ENCODE results near the gene ALS2. TPM values are rescaled to one million over a fixed set of nuclear protein-coding genes. Genes with fewer than 3 reads are reported as not detected.

Gene ALS2
- total RNA-seq, 1 donor from 2014 or later, result 42.0 TPM

GRCh38 chr2:201790989-201791388 lies 10.3 kb upstream of the ALS2 start:
- Histone ChIP-seq H3K27ac (replicated peaks) (no peak overlapping the region), H3K4me3 (no peak overlapping the region), H3K27me3 (ENCODE audit: low read depth) (no peaks in the 10 kb centered on the region), H3K36me3 (no peaks in the 10 kb centered on the region), H3K4me1 (no peaks in the 10 kb centered on the region), H3K9me3 (replicated peaks) (no peaks in the 10 kb centered on the region)
- intact Hi-C loops (cut with micrococcal nuclease), result no loop called here
- TF ChIP-seq, protein P1, sequence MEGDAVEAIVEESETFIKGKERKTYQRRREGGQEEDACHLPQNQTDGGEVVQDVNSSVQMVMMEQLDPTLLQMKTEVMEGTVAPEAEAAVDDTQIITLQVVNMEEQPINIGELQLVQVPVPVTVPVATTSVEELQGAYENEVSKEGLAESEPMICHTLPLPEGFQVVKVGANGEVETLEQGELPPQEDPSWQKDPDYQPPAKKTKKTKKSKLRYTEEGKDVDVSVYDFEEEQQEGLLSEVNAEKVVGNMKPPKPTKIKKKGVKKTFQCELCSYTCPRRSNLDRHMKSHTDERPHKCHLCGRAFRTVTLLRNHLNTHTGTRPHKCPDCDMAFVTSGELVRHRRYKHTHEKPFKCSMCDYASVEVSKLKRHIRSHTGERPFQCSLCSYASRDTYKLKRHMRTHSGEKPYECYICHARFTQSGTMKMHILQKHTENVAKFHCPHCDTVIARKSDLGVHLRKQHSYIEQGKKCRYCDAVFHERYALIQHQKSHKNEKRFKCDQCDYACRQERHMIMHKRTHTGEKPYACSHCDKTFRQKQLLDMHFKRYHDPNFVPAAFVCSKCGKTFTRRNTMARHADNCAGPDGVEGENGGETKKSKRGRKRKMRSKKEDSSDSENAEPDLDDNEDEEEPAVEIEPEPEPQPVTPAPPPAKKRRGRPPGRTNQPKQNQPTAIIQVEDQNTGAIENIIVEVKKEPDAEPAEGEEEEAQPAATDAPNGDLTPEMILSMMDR (IDR thresholded peaks at IDR 0.05; ENCODE audit: borderline replicate concordance), result no peak
- DNase-seq, result no peak

DNA sequence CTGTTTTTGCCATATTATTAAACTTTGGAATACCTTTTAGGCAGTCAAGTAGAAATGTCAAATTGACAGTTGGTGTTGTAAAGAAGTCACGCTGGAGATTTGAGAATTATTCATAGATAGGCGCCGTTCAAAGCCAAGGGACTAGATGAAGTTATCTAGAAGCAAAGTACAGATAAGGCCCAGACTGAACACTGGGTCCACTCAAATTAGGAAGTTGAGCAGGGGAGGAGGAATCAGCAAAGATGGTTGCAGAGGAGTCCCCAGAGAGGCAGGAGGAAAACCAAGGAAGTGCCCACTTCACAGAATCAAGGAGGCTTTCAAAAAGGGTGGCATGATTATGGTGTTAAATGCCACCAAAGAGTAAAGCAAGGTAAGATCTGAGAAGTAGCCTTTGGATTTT lies 9.6 kb upstream of the ALS2 start:
- TF ChIP-seq, protein P1 (IDR thresholded peaks at IDR 0.05; ENCODE audit: borderline replicate concordance), result no peak
- no peak overlapping the region for H3K27ac ChIP-seq (replicated peaks)
- intact Hi-C loops (cut with micrococcal nuclease), result no loop called here

DNA sequence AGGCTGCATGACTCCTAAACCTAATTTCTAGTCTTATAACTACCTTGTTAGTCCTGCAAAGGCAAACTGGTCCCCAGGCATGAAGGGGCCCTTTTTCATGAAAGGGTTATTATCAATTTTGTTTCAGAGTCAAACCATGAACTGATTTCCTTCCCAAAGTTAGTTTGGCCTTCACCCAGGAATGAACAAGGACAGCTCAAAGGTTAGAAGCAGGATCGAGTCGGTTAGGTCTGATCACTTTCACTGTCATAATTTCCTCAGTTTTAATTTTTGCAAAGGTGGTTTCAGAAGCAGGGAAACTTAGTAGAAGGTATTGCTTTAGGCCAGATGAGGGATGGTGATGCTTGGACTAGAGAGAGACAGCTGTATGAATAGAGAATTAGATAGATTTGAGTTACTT lies 8.7 kb upstream of the ALS2 start:
- TF ChIP-seq, protein P1 (IDR thresholded peaks at IDR 0.05; ENCODE audit: borderline replicate concordance), result no peak
- no peaks in the 10 kb centered on the region for H3K9me3 ChIP-seq (replicated peaks)
- no peaks in the 10 kb centered on the region for H3K36me3 ChIP-seq
- H3K27me3 ChIP-seq (ENCODE audit: low read depth), result no peaks in the 10 kb centered on the region
- intact Hi-C loops (cut with micrococcal nuclease), result no loop called here
- no peak for DNase-seq
- no peak overlapping the region for H3K4me3 ChIP-seq
- H3K27ac ChIP-seq (replicated peaks), result no peak overlapping the region
- H3K4me1 ChIP-seq, result no peaks in the 10 kb centered on the region

More for the DNA sequence above, 9.6 kb upstream of the ALS2 start:
- Histone ChIP-seq H3K36me3 (no peaks in the 10 kb centered on the region), H3K9me3 (replicated peaks) (no peaks in the 10 kb centered on the region), H3K27me3 (ENCODE audit: low read depth) (no peaks in the 10 kb centered on the region), H3K4me3 (no peak overlapping the region), H3K4me1 (no peaks in the 10 kb centered on the region)
- no peak for DNase-seq

DNA sequence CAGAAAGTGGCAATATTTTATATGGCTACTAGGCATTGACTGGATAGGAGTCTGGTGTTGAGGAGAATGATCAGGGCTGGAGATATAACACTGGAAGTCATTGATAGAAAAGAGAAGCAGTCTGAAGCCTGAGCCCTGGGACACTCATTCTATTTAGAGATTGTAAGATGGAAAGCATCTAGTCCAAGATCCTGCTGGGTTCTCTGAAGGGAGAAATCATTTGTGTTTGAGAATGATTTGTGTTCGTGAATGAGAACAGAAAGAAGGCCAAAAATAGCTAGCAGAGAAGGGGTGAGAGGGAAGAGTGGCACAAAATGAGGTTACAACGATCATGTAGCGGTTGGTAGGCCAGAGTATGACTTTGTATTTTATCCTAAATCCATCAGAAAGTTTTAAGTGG lies 7.6 kb upstream of the ALS2 start:
- TF ChIP-seq, protein P1 (IDR thresholded peaks at IDR 0.05; ENCODE audit: borderline replicate concordance), result no peak
- no peak overlapping the region for H3K4me3 ChIP-seq
- no peaks in the 10 kb centered on the region for H3K9me3 ChIP-seq (replicated peaks)
- DNase-seq, result no peak
- intact Hi-C loops (cut with micrococcal nuclease), result no loop called here
- H3K36me3 ChIP-seq, result no peaks in the 10 kb centered on the region
- H3K4me1 ChIP-seq, result no peaks in the 10 kb centered on the region
- no peak overlapping the region for H3K27ac ChIP-seq (replicated peaks)
- no peaks in the 10 kb centered on the region for H3K27me3 ChIP-seq (ENCODE audit: low read depth)

GRCh38 chr2:201786471-201786870 lies 5.7 kb upstream of the ALS2 start:
- H3K9me3 ChIP-seq (replicated peaks), result no peaks in the 10 kb centered on the region
- intact Hi-C loops (cut with micrococcal nuclease), result no loop called here
- H3K36me3 ChIP-seq, result no peaks in the 10 kb centered on the region
- TF ChIP-seq, protein P1 (IDR thresholded peaks at IDR 0.05; ENCODE audit: borderline replicate concordance), result no peak
- H3K4me3 ChIP-seq, result no peak overlapping the region
- DNase-seq, result no peak
- no peak overlapping the region for H3K27ac ChIP-seq (replicated peaks)
- no peaks in the 10 kb centered on the region for H3K27me3 ChIP-seq (ENCODE audit: low read depth)
- H3K4me1 ChIP-seq, result peaks cover 2% of the 10 kb centered on the region

DNA sequence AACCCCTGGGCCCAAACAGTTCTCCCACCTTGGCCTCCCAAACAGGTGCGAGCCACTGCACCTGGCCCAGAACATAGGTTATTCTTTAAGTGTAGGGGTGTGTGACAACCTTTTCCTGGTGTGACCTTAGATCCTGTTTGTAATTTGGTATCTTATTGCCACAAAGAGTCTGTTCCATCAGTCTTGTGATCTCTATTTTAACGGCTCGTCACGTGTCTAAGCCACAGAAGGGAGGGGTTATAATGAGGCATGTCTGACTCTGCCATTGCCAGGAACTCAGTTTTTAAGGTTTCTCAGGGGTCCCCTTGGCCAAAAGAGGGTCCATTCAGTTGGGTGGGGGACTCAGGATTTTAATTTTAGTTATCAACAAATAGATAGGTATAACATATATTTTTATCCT lies 4.4 kb upstream of the ALS2 start:
- no peak for DNase-seq
- no peaks in the 10 kb centered on the region for H3K9me3 ChIP-seq (replicated peaks)
- no peaks in the 10 kb centered on the region for H3K27me3 ChIP-seq (ENCODE audit: low read depth)
- intact Hi-C loops (cut with micrococcal nuclease), result no loop called here
- H3K4me3 ChIP-seq, result no peak overlapping the region
- TF ChIP-seq, protein P1 (IDR thresholded peaks at IDR 0.05; ENCODE audit: borderline replicate concordance), result no peak
- H3K4me1 ChIP-seq, result peaks cover 13% of the 10 kb centered on the region
- no peak overlapping the region for H3K27ac ChIP-seq (replicated peaks)
- no peaks in the 10 kb centered on the region for H3K36me3 ChIP-seq
